ENCODE data around the gene ZNF335.

- TF ChIP-seq CTCF (IDR thresholded peaks at IDR 0.05; ENCODE audit: low read depth, low read length), result no peak
- no peak for TF ChIP-seq MYC (IDR thresholded peaks at IDR 0.05; ENCODE audit: low read depth, low read length)
- TF ChIP-seq MAX (IDR thresholded peaks at IDR 0.05; ENCODE audit: low read depth, low read length), result no peak
These were observed 33.1 kb downstream of the ZNF335 start for GRCh38 chr20:45938727-45939438.

Data from NB4 (cell line).